Right ventricle myocardium superior (tissue), 1 donor: Measurements from ENCODE around the gene EPHA7. TPM values are rescaled to one million over a fixed set of nuclear protein-coding genes. Genes with fewer than 3 reads are reported as not detected.

Experiments used
- ATAC-seq: fragments of 200-7000 bp; cut with Tn5 transposase; one replicate; pipeline ENCODE4 v1.9.1; 2020; ENCODE audit warnings: mild to moderate bottlenecking; ENCODE audit not compliant: poor library complexity
- DNase-seq: peaks from one replicate; pipeline ENCODE4 v3.0.0-alpha.2; 2020
- intact Hi-C: fragments of 100-400 bp; cut with DNase I; formaldehyde crosslinking; loops from one replicate; pipeline ENCODE4 v1.11.2; 2022
- total RNA-seq: library from RNA; stranded (reverse); fragmentation: NEBNext Ultra II Directional; extraction: Animal tissue kit (Norgen Biotek cat#: 25700); gene quantifications from one replicate; pipeline ENCODE4 v1.2.1, GENCODE V29; 2021
- donor health status: DM: no; HTN: yes; CAD: no; lungs with severe emphysema.

EPHA7 gene
- total RNA-seq, 1 donor from 2014 or later = 2.4 TPM

DNA sequence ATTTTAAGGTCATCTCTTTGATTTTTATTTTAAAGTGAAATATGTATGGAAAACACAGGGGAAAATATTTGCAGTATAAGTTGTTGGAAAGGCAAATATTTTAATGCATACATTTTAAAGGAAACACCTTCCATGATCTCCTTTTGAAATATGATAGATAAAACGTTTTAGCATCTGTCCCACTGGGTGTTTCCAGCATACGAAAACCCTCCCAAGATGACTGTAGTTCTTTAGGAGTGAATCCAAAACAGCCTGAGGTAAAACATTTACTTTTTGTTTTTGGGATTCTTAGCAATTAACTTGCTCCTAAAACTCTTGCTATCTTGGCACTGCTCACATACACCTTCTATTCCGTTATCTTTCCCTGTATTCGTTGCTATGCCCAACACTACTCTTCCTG lies 210.0 kb downstream of the EPHA7 start:
- ATAC-seq (no peak), DNase-seq (no peak)
- intact Hi-C loops = no loop called here

DNA sequence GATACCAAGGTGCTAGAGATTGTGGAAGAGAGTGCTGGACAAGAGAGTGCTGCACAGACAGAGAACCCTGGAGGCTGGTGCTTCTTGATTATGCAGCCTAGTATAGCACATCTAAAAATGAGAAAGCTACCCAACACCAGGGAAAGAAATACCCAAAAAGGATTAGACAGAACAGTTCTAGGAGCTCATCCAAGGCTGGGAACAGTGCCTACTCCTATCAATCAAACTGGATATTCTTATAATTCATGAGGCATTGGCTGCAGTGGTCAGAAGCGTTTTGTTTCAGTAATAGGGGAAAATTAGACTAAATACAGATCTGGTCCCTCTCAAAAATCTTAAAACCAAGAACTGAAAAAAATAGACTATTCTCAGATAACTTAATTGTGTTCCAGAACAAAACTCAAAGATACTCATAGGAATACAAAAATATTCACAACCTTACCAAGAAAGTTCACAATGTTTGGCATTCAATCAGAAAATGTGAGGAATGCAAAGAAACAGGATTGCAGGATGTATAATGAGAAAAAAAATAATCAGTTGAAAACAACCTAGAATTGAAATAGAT lies 222.9 kb downstream of the EPHA7 start:
- ATAC-seq = no peak
- no peak for DNase-seq
- intact Hi-C loops = no loop called here

DNA sequence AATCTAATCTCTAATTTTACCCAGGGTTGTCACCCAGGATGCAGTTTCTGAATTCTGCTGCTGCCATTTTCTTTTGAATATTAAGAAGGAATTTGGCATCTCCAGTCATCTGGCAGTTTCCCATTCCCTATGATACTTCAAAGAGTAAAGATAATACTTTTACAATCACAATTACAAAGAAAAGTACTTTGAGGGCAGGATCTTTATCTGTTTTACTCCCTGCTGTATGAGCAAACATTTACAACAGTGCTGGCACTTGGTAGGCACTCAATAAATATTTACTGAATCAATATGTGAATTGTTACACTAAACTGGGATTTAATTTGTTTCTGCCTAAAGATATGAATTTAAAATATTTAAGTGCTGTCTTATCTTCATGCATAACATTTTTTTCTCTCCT lies 224.9 kb downstream of the EPHA7 start:
- ATAC-seq (no peak), DNase-seq (no peak)
- intact Hi-C loops = no loop called here

DNA sequence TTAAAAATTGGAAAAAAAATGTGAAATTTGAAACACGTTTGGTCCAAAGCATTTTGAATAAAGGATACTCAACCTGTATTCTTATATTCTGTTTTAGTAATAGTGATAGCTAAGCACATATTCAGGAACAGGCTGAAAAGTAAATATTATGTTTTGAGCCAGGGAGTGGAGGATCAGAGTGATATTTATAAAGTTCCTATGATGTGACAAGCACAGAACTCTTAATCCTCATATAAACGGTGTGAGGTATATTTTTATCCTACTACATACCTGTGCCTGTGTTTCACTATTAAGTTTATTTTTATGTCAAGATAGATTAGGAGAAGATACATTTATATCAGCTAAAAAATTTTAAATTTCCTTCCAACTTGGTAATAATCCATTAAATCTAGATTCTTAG lies 225.5 kb downstream of the EPHA7 start:
- DNase-seq = no peak
- intact Hi-C loops = no loop called here
- no peak for ATAC-seq
